HFF-Myc (cell line): ENCODE measurements around the gene HNF4A.

ENCODE experiments used
- DNase-seq: peaks from one replicate; pipeline ENCODE4 v3.0.0-alpha.2; 2011; ENCODE audit warnings: low read depth; ENCODE audit errors: extremely low read depth
- H3K4me3 ChIP-seq: replicated peaks from 2 replicates; pipeline ENCODE4 v1.5.1; 2011; ENCODE audit warnings: low read depth, mild to moderate bottlenecking, control low read depth, low read length
- CTCF ChIP-seq: IDR thresholded peaks from 2 replicates; pipeline ENCODE4 v1.5.1; 2012; ENCODE audit warnings: mild to moderate bottlenecking, low read depth, low read length, control low read depth; ENCODE audit errors: missing control alignments

The HNF4A gene

GRCh38 chr20:44450903-44451450 is 95.5 kb downstream of the HNF4A start:
- DNase-seq: no peak
- no peak for TF ChIP-seq CTCF
- H3K4me3 ChIP-seq: no peak overlapping the region

- DNase-seq: no peak
- H3K4me3 ChIP-seq: no peak overlapping the region
- TF ChIP-seq CTCF: no peak
Measured at GRCh38 chr20:44454306-44454963, 98.9 kb downstream of the HNF4A start.

DNA sequence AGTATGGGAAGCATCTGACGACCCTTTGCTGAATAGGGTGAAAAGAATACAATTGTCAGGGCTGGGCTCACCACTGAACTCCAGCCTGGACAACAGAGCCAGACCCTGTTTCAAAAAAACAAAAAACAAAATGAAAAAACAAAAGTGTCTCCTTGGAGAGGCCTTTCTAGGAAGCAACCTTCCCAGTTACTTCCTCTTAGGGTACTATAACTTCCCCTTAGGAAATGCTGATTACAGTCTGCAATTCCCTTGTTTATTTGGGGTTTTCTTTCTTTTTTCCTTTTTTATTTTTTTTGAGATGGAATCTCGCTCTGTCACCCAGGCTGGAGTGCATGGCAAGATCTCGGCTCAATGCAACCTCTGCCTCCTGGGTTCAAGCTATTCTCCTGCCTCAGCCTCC is 99.6 kb downstream of the HNF4A start:
- DNase-seq: no peak
- no peak overlapping the region for H3K4me3 ChIP-seq
- no peak for TF ChIP-seq CTCF

DNA sequence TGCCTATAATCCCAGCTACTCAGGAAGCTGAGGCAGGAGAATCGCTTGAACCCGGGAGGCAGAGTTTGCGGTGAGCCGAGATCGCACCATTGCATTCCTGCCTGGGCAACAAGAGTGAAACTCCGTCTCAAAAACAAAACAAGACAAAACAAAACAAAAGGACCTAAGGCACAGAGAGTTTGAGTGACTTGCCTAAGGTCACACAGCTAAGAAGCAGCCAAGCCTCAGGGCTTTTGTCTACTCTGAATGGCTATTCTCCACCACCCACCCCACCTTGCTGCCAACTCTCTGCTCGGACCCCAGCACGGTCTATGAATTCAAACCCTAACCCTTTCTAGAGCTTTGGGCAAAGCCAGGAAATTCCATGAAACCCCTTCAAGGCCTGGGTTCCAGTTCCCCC is 101.1 kb downstream of the HNF4A start:
- no peak overlapping the region for H3K4me3 ChIP-seq
- no peak for DNase-seq
- TF ChIP-seq CTCF: no peak

- DNase-seq: no peak
- no peak for TF ChIP-seq CTCF
- H3K4me3 ChIP-seq: no peak overlapping the region
Measured at GRCh38 chr20:44457016-44457415, 101.5 kb downstream of the HNF4A start.

GRCh38 chr20:44459271-44459670 is 103.8 kb downstream of the HNF4A start:
- H3K4me3 ChIP-seq: no peak overlapping the region
- no peak for DNase-seq
- TF ChIP-seq CTCF: no peak

DNA sequence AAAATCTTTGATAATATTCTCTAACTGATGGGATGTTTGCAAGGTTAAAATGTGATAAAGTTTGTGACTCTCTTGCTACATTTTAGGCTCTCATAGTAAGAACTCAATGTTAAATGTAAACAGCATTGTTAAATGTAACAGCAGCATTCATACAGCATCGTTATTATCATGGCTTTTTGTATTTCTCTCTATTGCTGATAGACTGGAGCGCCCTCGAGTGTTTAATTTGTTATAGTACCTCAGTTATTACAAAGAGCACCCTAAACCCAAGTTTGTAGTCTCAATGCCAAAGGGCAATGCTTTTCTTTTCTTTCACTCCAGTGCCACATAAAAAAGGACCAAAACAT is 105.3 kb downstream of the HNF4A start:
- H3K4me3 ChIP-seq: no peak overlapping the region
- TF ChIP-seq CTCF: peak; percentile 27
- no peak for DNase-seq
